GM18909 (cell line): ENCODE results near the gene WFS1.

ENCODE experiments used
- ATAC-seq: cut with Tn5 transposase; IDR thresholded peaks from one replicate; pipeline ENCODE4 v1.9.1; 2021; ENCODE audit warnings: mild to moderate bottlenecking; ENCODE audit not compliant: unreplicated experiment, poor library complexity

WFS1 gene

DNA sequence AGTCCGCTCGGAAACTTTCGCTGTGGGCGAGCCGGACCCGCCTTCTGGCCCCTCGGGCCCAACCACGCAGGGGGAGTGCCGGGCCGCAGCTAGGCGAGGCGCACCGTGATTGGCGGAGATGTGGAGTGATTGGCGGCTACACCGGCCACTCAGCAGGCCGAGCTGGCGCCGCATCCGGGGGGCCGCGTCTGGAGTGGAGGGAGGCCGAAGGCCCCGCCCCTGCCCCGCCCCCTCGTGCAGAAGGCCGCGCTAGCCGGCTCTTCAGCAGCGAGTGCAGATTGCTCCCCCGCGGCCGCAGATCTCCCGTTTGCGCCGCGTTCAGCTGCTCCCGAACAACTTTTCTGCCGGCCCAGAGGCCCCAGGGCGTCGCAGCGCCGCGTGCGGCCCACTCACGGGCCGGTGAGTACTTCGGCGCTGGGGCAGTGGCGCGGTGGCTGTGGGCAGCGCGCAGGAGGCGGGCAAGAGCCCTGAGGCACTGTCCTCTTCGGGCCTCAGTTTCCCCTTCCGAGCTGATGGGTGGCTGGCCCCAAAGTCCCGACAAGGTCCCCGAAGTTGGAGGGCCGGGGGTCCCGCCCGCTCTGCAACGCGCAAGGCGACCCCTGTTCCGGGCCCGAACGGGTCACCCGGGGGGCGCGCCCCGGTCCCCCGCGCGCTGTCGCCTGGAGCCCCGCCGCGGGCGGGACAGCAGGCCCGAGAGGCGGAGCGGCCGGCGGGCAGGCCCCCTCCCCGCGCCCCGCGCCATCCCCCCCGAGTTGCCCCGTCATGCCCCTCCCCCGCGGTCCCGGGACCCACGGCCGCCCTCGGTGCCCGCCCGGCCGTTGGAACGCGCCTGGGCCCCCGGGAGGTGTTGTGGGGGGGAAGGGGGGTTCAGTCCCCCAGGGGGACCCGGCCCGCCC lies at the start of gene WFS1:
Gene WFS1, plus strand, starts transcription at position 235 of the 896 bp plus-strand sequence. CDS start 7,606 bp downstream, outside the sequence.
- ATAC-seq = peak; percentile 100

DNA sequence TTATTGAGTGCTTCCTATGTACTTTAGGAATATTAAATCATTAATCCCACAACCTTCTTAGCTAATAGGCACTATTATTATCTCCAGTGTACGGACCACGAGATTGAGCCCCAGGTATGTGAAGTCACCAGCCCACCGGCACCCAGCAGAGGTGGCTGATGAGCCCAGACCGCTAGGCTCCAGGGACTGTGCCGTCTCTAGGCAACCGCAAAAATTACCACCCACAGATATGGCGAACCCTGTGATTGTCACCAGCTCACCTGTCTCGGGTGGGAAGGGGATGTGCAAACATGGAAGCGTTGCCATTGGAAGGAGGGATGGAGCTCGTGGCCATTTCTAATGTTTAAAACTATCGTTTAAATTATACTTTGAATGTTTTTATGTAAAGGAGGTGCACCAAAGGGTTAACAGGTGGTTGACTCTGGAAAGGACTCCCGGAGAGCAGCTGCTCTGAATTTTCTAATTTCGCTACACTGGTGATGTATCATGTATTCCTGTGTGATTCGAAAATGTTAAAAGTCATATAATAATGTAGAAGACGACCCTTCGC lies 48.3 kb upstream of the WFS1 start:
- no peak for ATAC-seq

GRCh38 chr4:6221851-6222760 lies 47.5 kb upstream of the WFS1 start:
- ATAC-seq = no peak

DNA sequence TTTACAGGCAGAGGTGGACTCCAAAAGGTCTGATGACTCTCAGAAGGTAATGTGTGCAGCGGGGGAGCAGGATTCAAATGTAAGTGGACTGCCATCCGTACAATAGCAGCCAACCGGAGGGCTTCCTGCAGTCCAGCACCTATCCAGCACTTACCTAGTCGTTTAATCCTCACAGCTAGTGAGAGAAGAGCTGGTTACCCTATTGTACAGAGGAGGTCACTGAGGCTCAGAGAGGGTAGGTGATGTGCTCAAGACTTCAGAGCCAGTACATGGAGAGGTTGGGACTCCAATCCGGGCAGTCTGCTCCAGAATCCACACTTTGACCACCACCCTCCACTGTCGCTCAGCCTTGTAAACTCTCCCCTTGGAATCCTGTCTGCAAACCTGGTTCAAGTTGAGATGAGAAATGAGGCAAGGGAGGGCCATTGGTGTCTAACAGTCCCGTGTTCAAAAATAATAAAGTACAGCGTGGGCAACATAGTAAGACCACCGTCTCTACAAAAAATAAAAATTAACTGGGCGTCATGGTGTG lies 46.8 kb upstream of the WFS1 start:
- ATAC-seq = no peak

DNA sequence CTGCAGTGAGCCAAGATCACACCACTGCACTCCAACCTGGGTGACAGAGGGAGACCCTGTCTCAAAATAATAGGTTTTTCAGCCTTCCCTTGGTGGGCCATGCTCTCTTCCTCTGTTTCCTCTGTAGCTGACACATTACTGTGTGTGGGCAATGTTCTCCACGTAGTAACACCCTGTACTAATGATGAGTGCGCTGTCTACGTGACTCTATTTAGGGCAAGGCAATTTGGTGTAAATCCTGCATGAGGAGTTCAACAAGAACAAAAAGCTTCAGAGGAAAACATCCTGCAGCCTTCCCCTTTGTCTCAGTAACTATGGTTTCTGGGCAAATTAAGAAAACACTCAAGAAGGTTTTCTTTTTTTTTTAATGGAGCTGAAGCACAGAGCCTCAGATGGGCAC lies 44.9 kb upstream of the WFS1 start:
- ATAC-seq = no peak

GRCh38 chr4:6225469-6225868 lies 44.2 kb upstream of the WFS1 start:
- ATAC-seq = no peak

GRCh38 chr4:6226506-6226905 lies 43.1 kb upstream of the WFS1 start:
- no peak for ATAC-seq

DNA sequence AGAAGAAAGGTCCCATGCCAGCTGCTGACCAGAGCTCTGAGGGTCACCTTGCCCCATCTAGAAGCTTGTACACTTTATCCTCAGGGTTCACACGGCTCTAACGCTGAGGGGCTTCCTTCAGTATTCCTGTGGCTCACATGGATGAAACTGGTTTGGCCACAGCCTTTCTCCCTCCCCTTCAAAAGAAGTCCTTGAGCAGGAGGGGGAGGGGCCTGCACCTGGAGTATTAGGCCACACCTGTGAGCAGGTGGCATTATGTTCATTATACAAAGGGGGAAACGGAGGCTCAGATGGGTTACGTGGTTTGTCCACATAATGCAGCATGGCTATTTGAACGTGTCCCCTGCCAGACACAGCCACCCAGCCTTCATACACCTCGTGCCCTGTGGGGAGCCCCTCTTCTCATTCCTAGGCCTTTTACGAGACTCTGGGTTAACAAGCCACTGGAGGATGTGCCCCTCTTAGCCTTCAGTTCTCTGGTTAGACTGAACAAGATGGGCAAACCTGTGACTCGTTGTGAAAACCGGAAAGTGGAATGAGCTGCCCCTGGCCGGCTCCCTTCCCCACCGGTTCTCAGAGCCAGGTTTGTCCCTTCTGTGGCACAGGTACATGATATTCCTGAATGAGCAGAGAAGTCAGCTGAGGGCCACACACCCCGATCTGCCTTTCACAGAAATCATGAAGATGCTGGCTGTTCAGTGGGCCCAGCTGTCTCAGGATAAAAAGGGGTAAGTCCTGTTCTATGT lies 42.1 kb upstream of the WFS1 start:
- no peak for ATAC-seq

DNA sequence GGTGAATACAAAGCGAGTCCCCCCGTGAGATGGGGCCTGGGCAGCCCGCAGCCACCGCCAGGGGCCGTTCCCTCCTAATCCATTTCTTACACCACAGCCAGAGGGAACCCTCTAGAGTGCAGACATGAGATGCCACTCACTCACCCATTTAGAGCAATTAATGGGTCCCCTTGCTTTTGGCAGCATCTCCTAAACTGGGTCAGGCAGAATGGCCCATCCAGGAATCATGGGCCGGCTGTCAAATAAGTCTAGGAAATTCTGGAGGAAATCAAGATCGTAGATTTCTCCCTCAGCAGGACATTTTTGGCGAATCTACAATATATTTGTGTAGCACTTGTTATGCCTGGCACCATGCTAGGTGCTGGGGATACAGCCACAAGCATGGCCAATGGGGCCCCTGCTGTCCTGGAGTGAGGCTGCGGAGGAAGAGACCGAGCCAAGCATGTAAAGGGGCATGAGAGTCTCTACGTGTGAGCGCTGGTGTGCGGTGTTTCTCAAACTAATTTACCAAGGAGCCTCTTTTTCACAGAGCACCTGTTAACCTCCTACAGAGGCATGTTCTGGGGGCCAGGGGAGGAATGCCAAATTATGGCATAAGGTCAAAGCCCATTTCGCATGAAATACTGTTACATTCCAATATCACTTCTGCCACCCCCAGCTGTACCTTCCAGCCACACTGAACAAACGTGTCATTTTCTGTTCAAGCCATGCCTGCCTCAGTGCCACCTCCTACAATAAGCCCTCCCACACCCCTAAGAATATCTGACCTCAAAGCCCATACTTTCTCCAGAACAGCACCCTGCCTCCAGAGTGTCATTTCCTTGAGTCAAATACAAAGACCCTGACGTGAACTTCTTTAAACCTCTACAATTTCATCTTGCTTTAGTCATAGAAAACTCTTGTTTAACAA lies 41.2 kb upstream of the WFS1 start:
- no peak for ATAC-seq

DNA sequence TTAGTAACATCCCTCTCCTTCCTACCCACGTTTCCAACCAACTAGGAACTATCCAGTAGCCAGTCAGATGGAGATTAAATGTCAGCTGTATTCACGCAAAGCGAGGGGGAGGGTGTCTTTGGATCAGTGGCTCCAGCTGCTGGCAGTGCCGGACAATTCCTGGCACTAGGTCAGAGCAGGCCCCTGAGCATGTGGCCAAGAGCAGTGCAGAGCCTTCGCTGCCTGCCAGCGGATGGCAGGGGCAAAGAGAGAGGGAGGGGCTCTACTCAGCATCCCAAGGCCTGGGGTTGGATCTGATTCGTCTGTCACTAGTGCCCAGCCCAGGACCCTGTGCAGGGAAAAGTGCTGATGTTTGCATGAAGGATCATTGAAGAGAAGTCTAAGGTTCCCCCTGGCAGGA lies 40.6 kb upstream of the WFS1 start:
- no peak for ATAC-seq

GRCh38 chr4:6229671-6230501 lies 39.8 kb upstream of the WFS1 start:
- no peak for ATAC-seq

- no peak for ATAC-seq
Measured at GRCh38 chr4:6230502-6230785, 39.2 kb upstream of the WFS1 start.

DNA sequence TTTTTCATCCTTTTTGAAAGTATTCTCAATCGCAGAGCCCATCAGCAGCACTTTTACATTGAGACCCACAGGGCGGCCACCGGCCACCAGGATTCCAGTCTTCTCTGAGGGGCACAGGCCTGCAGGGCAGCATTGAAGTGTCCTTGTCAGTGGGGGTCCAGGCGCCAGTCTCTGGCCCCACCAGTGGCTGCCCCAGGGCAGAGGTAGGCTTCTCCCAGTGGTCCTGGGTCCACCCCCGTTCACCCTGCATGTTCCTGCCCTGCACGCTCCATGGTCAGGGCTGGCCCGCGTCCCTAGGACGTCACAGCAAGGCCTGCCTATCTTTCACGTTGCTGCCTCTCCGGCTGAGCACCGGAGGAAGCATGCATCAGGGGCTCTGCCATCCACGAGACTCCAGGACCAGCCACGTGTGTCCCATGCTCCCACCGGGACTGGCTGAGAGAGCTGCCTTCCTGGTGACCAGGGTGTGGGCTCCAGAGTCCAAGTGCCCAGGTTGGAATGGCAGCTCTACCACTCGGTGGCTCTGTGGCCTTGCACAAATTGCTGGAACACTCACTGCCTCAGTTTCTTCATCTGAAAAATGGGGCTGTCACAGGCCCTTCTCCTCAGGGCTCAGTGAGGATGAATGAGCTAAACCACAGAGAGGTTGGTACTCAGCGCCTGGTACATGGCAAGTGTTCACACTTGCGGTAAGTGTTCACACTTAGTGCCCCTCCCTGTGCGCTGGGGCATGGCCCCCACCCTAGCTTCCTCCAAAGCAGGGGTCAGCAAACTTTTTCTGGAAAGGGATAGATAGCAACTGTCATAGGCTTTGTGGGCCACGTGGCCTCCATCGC lies 38.6 kb upstream of the WFS1 start:
- ATAC-seq = no peak

- no peak for ATAC-seq
Measured at GRCh38 chr4:6231663-6232165, 37.9 kb upstream of the WFS1 start.

GRCh38 chr4:6232836-6233785 lies 36.5 kb upstream of the WFS1 start:
- no peak for ATAC-seq

- ATAC-seq = no peak
Measured at GRCh38 chr4:6233929-6234328, 35.7 kb upstream of the WFS1 start.
